ENCODE measurements around the gene CCT3. TPM values are rescaled to one million over a fixed set of nuclear protein-coding genes. Genes with fewer than 3 reads are reported as not detected.
A peak's percentile ranks its signal among the peaks of the same experiment; 100 is the strongest.

CCT3 gene
- total and polyA plus RNA-seq, 4 donors: 74.5 to 144 (median 119) TPM

DNA sequence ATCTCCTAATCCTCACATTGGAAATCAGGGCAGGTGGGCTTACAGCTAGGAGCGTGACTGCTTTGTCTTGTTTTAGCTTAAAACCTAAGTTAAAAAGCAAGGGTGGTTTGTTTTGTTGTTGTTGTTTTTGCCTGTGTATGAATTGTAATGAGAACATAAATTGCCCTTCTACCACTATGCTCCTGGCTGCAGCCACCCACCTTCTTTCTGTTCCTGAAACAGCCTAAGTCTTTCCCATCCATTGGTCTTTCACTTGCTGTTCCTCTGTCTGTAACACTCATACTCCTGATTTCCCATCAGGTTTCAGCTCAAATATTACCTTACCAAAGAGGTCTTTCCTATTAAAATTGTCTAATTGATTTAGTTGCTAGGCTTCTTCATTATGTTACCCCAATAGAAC is 54.6 kb downstream of the CCT3 start:
- peaks cover 2 to 10% (median 6%) of the 10 kb centered on the region in 4 donors for H3K36me3 ChIP-seq (ENCODE audit: control insufficient read depth in 4 of 4, insufficient read depth in 3 of 4, low read depth in 1 of 4, low read length in 3 of 4)
- H3K9me3 ChIP-seq (ENCODE audit: control insufficient read depth in 4 of 4, low read length in 3 of 4): no peaks in the 10 kb centered on the region
- no peak for DNase-seq (ENCODE audit: low spot score)
- H3K9ac ChIP-seq (ENCODE audit: low read depth in 1 of 2, low read length in 2 of 2): peak overlapping the region; percentile 78 to 80
- no peak for TF ChIP-seq JUND (IDR thresholded peaks at IDR 0.05)
- no peak for TF ChIP-seq SP1 (IDR thresholded peaks at IDR 0.05)
- TF ChIP-seq GABPA (IDR thresholded peaks at IDR 0.05 in 1 of 2, conservative IDR thresholded peaks at IDR 0.05 in 1 of 2): no peak
- TF ChIP-seq, protein P1, sequence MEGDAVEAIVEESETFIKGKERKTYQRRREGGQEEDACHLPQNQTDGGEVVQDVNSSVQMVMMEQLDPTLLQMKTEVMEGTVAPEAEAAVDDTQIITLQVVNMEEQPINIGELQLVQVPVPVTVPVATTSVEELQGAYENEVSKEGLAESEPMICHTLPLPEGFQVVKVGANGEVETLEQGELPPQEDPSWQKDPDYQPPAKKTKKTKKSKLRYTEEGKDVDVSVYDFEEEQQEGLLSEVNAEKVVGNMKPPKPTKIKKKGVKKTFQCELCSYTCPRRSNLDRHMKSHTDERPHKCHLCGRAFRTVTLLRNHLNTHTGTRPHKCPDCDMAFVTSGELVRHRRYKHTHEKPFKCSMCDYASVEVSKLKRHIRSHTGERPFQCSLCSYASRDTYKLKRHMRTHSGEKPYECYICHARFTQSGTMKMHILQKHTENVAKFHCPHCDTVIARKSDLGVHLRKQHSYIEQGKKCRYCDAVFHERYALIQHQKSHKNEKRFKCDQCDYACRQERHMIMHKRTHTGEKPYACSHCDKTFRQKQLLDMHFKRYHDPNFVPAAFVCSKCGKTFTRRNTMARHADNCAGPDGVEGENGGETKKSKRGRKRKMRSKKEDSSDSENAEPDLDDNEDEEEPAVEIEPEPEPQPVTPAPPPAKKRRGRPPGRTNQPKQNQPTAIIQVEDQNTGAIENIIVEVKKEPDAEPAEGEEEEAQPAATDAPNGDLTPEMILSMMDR (IDR thresholded peaks at IDR 0.05; ENCODE audit: low read depth, low read length, missing input control): no peak
- no peak for TF ChIP-seq YY1 (IDR thresholded peaks at IDR 0.05)
- TF ChIP-seq TAF1 (conservative IDR thresholded peaks at IDR 0.05): no peak
- TF ChIP-seq, protein P2, sequence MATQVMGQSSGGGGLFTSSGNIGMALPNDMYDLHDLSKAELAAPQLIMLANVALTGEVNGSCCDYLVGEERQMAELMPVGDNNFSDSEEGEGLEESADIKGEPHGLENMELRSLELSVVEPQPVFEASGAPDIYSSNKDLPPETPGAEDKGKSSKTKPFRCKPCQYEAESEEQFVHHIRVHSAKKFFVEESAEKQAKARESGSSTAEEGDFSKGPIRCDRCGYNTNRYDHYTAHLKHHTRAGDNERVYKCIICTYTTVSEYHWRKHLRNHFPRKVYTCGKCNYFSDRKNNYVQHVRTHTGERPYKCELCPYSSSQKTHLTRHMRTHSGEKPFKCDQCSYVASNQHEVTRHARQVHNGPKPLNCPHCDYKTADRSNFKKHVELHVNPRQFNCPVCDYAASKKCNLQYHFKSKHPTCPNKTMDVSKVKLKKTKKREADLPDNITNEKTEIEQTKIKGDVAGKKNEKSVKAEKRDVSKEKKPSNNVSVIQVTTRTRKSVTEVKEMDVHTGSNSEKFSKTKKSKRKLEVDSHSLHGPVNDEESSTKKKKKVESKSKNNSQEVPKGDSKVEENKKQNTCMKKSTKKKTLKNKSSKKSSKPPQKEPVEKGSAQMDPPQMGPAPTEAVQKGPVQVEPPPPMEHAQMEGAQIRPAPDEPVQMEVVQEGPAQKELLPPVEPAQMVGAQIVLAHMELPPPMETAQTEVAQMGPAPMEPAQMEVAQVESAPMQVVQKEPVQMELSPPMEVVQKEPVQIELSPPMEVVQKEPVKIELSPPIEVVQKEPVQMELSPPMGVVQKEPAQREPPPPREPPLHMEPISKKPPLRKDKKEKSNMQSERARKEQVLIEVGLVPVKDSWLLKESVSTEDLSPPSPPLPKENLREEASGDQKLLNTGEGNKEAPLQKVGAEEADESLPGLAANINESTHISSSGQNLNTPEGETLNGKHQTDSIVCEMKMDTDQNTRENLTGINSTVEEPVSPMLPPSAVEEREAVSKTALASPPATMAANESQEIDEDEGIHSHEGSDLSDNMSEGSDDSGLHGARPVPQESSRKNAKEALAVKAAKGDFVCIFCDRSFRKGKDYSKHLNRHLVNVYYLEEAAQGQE (IDR thresholded peaks at IDR 0.05): no peak
- TF ChIP-seq, protein P3, sequence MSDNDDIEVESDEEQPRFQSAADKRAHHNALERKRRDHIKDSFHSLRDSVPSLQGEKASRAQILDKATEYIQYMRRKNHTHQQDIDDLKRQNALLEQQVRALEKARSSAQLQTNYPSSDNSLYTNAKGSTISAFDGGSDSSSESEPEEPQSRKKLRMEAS (IDR thresholded peaks at IDR 0.05): no peak
- no peak for TF ChIP-seq FOXA2 (IDR thresholded peaks at IDR 0.05)
- TF ChIP-seq FOXA1 (IDR thresholded peaks at IDR 0.05): no peak
- TF ChIP-seq, protein P4, sequence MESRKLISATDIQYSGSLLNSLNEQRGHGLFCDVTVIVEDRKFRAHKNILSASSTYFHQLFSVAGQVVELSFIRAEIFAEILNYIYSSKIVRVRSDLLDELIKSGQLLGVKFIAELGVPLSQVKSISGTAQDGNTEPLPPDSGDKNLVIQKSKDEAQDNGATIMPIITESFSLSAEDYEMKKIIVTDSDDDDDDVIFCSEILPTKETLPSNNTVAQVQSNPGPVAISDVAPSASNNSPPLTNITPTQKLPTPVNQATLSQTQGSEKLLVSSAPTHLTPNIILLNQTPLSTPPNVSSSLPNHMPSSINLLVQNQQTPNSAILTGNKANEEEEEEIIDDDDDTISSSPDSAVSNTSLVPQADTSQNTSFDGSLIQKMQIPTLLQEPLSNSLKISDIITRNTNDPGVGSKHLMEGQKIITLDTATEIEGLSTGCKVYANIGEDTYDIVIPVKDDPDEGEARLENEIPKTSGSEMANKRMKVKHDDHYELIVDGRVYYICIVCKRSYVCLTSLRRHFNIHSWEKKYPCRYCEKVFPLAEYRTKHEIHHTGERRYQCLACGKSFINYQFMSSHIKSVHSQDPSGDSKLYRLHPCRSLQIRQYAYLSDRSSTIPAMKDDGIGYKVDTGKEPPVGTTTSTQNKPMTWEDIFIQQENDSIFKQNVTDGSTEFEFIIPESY (IDR thresholded peaks at IDR 0.05): no peak
- no peak for TF ChIP-seq RAD21 (IDR thresholded peaks at IDR 0.05)
- TF ChIP-seq, protein P5, sequence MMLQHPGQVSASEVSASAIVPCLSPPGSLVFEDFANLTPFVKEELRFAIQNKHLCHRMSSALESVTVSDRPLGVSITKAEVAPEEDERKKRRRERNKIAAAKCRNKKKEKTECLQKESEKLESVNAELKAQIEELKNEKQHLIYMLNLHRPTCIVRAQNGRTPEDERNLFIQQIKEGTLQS (IDR thresholded peaks at IDR 0.05): no peak
- TF ChIP-seq HNF4G (IDR thresholded peaks at IDR 0.05): no peak
- no peak for TF ChIP-seq HNF4A (conservative IDR thresholded peaks at IDR 0.05)
- TF ChIP-seq NR2F2 (IDR thresholded peaks at IDR 0.05): no peak
- no peak for TF ChIP-seq EGR1 (IDR thresholded peaks at IDR 0.05; ENCODE audit: low read depth in 2 of 2)
- no peak for TF ChIP-seq RXRA (IDR thresholded peaks at IDR 0.05)
- WGBS: 91% methylated on average over 1 of the region's 1 CpG
- no peaks in the 10 kb centered on the region for H3K27me3 ChIP-seq (ENCODE audit: control insufficient read depth in 4 of 4, insufficient read depth in 4 of 4, low read length in 3 of 4)
- H3K4me3 ChIP-seq (ENCODE audit: low read depth in 1 of 3, low read length in 3 of 3): peak overlapping the region; percentile 82 to 97 (median 96)
- peaks cover 4 to 44% (median 27%) of the 10 kb centered on the region in 4 donors for H3K4me1 ChIP-seq (ENCODE audit: control insufficient read depth in 4 of 4, insufficient read depth in 4 of 4, low read length in 3 of 4)
- peak overlapping the region in 1 of 2 donors; percentile 95 for H3K27ac ChIP-seq (ENCODE audit: low read depth in 1 of 2, low read length in 2 of 2)

Data from liver (tissue), 9 donors.